Activated gamma-delta T cell treated with Interleukin-2 at 50 U/mL for 16 hours (primary cell): ENCODE results near the gene GOLGA5.
A peak's percentile ranks its signal among the peaks of the same experiment; 100 is the strongest.
"Not testable (repeated sequence)": the region's sequence is repeated elsewhere in the genome, so short reads cannot be mapped to it uniquely, and the experiment has no call there.

ENCODE experiments used
- DNase-seq: peaks from one replicate; pipeline ENCODE4 v3.0.0-alpha.2; 2020

Gene GOLGA5

GRCh38 chr14:92793709-92794546, at the start of gene GOLGA5:
Gene GOLGA5 (plus strand): TSS chr14:92794305. CDS start chr14:92797438, 3,133 bp downstream.
- peak; percentile 98 for DNase-seq

- no peak for DNase-seq
These were observed 46.3 kb upstream of the GOLGA5 start for GRCh38 chr14:92747701-92748258.

- DNase-seq, result peak; percentile 72
These were observed 45.7 kb upstream of the GOLGA5 start, which contains the start of gene LGMN for GRCh38 chr14:92748259-92749016. Gene LGMN (minus strand): TSS chr14:92748627. CDS start chr14:92732786, 15,841 bp downstream.

- DNase-seq, result peak; percentile 32
These were observed 43.8 kb upstream of the GOLGA5 start for GRCh38 chr14:92750222-92750728.

- no peak for DNase-seq
These were observed 43.1 kb upstream of the GOLGA5 start for GRCh38 chr14:92750994-92751400.

GRCh38 chr14:92751819-92752218, 42.3 kb upstream of the GOLGA5 start:
- DNase-seq, result no peak

GRCh38 chr14:92753250-92753649, 40.9 kb upstream of the GOLGA5 start:
- no peak for DNase-seq

GRCh38 chr14:92754966-92755365, 39.1 kb upstream of the GOLGA5 start:
- no peak for DNase-seq

- DNase-seq, result no peak
These were observed 38.6 kb upstream of the GOLGA5 start for GRCh38 chr14:92755495-92755894.

- no peak for DNase-seq
These were observed 37.7 kb upstream of the GOLGA5 start for GRCh38 chr14:92756446-92756845.

- no peak for DNase-seq
These were observed 34.8 kb upstream of the GOLGA5 start for GRCh38 chr14:92759300-92759678.

- DNase-seq, result no peak
These were observed 34.2 kb upstream of the GOLGA5 start for GRCh38 chr14:92759679-92760523.

GRCh38 chr14:92760524-92760805, 33.6 kb upstream of the GOLGA5 start:
- no peak for DNase-seq

GRCh38 chr14:92763666-92764631, 30.2 kb upstream of the GOLGA5 start:
- not testable (repeated sequence) for DNase-seq

GRCh38 chr14:92768236-92768635, 25.9 kb upstream of the GOLGA5 start:
- not testable (repeated sequence) for DNase-seq

- DNase-seq, result no peak
These were observed 25.3 kb upstream of the GOLGA5 start for GRCh38 chr14:92768795-92769194.

- DNase-seq, result no peak
These were observed 23.6 kb upstream of the GOLGA5 start for GRCh38 chr14:92770484-92770883.

GRCh38 chr14:92774572-92774971, 19.5 kb upstream of the GOLGA5 start:
- no peak for DNase-seq

GRCh38 chr14:92775292-92775691, 18.8 kb upstream of the GOLGA5 start:
- not testable (repeated sequence) for DNase-seq

GRCh38 chr14:92778868-92779565, 15.1 kb upstream of the GOLGA5 start:
- not testable (repeated sequence) for DNase-seq
